OCI-LY7 (cell line): Measurements from ENCODE around the gene MYRFL. TPM values are rescaled to one million over a fixed set of nuclear protein-coding genes. Genes with fewer than 3 reads are reported as not detected.

Experiments
- BruUV-seq: library from RNA; stranded (reverse); fragments of 400-500 nt; replicated peaks from 2 replicates; lab custom pipeline; 2021; lab: Mats Ljungman, UMichigan
- CTCF ChIA-PET: fragments of 300-600 bp; sonication (Branson Sonifier 250); formaldehyde crosslinking; loops from one replicate; lab custom pipeline; 2022; ENCODE audit warnings: antibody characterized with exemption; ENCODE audit not compliant: unreplicated experiment; lab: Charles Lee
- POLR2A ChIA-PET: fragments of 300-600 bp; sonication (Branson Sonifier 250); formaldehyde crosslinking; loops from one replicate; lab custom pipeline; 2022; ENCODE audit warnings: antibody characterized with exemption; lab: Charles Lee
- DNase-seq: peaks from one replicate; pipeline ENCODE4 v3.0.0-alpha.2; 2015; ENCODE audit warnings: low spot score
- H2AFZ ChIP-seq: fragments of 200-600 bp; sonication (generic), shearing (Covaris generic); 2 replicates; pipeline ENCODE4 v1.6.1; 2014; ENCODE audit warnings: mild to moderate bottlenecking, antibody characterized with exemption, low read length, moderate library complexity
- H3K27ac ChIP-seq: fragments of 200-600 bp; sonication (generic); 2 replicates; pipeline ENCODE4 v1.5.1; 2014; ENCODE audit warnings: mixed run types, low read depth, mild to moderate bottlenecking, moderate library complexity, low read length, inconsistent platforms; ENCODE audit not compliant: poor library complexity, severe bottlenecking
- H3K36me3 ChIP-seq: fragments of 200-600 bp; sonication (generic); 2 replicates; pipeline ENCODE4 v1.6.1; 2014; ENCODE audit warnings: mild to moderate bottlenecking, antibody characterized with exemption, low read length, moderate library complexity, mixed read lengths; ENCODE audit not compliant: insufficient read depth
- H3K4me1 ChIP-seq: fragments of 200-600 bp; sonication (generic); 2 replicates; pipeline ENCODE4 v1.5.1; 2014; ENCODE audit warnings: mild to moderate bottlenecking, low read length; ENCODE audit not compliant: insufficient read depth, poor library complexity, severe bottlenecking
- H3K4me2 ChIP-seq: fragments of 200-600 bp; sonication (generic); 2 replicates; pipeline ENCODE4 v1.6.1; 2014; ENCODE audit warnings: mild to moderate bottlenecking, low read length
- H3K4me3 ChIP-seq: fragments of 200-600 bp; sonication (generic); 2 replicates; pipeline ENCODE4 v1.5.1; 2014; ENCODE audit warnings: mild to moderate bottlenecking, low read depth, low read length; ENCODE audit not compliant: poor library complexity, severe bottlenecking
- H3K79me2 ChIP-seq: fragments of 200-600 bp; sonication (generic); 2 replicates; pipeline ENCODE4 v1.6.1; 2016; ENCODE audit warnings: low read depth, mild to moderate bottlenecking, low read length, moderate library complexity, mixed read lengths; ENCODE audit not compliant: insufficient read depth
- H3K9me2 ChIP-seq: fragments of 200-600 bp; sonication (generic); 2 replicates; pipeline ENCODE4 v1.6.1; 2016; ENCODE audit warnings: mild to moderate bottlenecking, low read length, mixed read lengths; ENCODE audit not compliant: insufficient read depth
- H3K9me3 ChIP-seq: fragments of 200-600 bp; sonication (generic); 2 replicates; pipeline ENCODE4 v1.6.1; 2014; ENCODE audit warnings: mild to moderate bottlenecking, mixed run types, low read length, mixed read lengths
- H4K20me1 ChIP-seq: fragments of 200-600 bp; sonication (generic); 2 replicates; pipeline ENCODE4 v1.6.1; 2014; ENCODE audit warnings: mild to moderate bottlenecking, antibody characterized with exemption, low read length, moderate library complexity, mixed read lengths; ENCODE audit not compliant: insufficient read depth
- EZH2phosphoT487 ChIP-seq: fragments of 200-600 bp; sonication (generic); IDR thresholded peaks from 2 replicates; pipeline ENCODE4 v1.6.1; 2018; ENCODE audit warnings: low read depth, borderline replicate concordance, mild to moderate bottlenecking, mixed run types, antibody characterized with exemption, low read length, moderate library complexity, mixed read lengths
- intact Hi-C: fragments of 100-400 bp; cut with micrococcal nuclease; formaldehyde crosslinking; loops from one replicate; pipeline ENCODE4 v1.10.0; 2022; ENCODE audit not compliant: unreplicated experiment
- total RNA-seq, 2 experiments: library from RNA; depleted of rRNA in 1 of 2; stranded (reverse); fragments of >200 nt in 1 of 2; shearing (Covaris generic) in 1 of 2; gene quantifications; 2 replicates each; pipeline ENCODE4 v1.2.3, GENCODE V29; 2014 to 2022
- TF ChIP-seq, protein P1 (sequence below): fragments of 200-600 bp; sonication (generic); conservative IDR thresholded peaks from 2 replicates; pipeline ENCODE4 v1.5.1; 2014; ENCODE audit warnings: mild to moderate bottlenecking, antibody characterized with exemption, low read length, moderate library complexity, mixed read lengths

MYRFL gene
- total RNA-seq, 2 experiments from 2014 or later, result 0.41 TPM; not detected in 1

DNA sequence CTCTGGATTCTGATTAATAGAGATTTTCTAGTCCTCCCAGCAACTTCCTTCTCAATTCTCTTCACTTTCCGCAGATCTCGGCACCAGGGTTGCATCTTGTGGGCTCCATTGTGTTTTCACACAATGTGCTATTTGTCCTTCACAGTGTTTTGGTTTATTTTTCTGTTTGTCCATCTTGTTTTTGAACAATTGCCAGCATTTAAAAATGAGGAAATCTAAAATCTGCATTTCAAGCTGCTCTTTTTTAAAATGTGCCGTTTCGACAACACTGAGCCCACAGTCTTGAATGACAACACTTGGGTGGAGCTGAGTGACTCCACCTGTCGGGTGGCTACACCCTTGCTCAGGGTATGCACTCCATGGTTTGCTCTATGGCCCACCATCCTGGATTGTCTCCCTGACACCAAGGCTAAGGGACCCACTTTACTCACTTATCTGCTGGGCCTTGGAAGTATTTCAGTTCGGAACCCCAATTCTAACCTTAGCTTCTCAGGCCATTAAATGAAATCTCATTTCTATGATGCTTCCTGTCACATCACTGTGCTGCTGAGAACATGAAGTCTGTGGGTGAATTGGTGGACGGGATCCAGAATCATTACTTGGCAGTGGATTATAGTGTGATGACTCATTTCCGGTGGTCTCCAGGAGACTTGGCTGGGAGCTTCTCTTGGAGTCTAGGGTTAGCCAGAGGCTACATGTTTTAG, 3.4 kb upstream of the MYRFL start:
- no peaks in the 10 kb centered on the region for H3K9me3 ChIP-seq
- TF ChIP-seq, protein P1, sequence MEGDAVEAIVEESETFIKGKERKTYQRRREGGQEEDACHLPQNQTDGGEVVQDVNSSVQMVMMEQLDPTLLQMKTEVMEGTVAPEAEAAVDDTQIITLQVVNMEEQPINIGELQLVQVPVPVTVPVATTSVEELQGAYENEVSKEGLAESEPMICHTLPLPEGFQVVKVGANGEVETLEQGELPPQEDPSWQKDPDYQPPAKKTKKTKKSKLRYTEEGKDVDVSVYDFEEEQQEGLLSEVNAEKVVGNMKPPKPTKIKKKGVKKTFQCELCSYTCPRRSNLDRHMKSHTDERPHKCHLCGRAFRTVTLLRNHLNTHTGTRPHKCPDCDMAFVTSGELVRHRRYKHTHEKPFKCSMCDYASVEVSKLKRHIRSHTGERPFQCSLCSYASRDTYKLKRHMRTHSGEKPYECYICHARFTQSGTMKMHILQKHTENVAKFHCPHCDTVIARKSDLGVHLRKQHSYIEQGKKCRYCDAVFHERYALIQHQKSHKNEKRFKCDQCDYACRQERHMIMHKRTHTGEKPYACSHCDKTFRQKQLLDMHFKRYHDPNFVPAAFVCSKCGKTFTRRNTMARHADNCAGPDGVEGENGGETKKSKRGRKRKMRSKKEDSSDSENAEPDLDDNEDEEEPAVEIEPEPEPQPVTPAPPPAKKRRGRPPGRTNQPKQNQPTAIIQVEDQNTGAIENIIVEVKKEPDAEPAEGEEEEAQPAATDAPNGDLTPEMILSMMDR, result no peak
- TF ChIP-seq EZH2phosphoT487, result no peak
- no peaks in the 10 kb centered on the region for H4K20me1 ChIP-seq
- POLR2A ChIA-PET, result interaction anchor here (0.6 to 1.4 kb wide), 2 partner anchors 9 to 190 kb away, joined by 4 to 5 read pairs; no protein-coding TSS in a partner anchor
- no peak overlapping the region for H3K4me3 ChIP-seq
- H3K9me2 ChIP-seq, result no peaks in the 10 kb centered on the region
- no peak overlapping the region for H3K4me2 ChIP-seq
- peaks cover 5% of the 10 kb centered on the region; the same call in 1 of the 2 replicates for H3K36me3 ChIP-seq
- intact Hi-C loops, result no loop called here
- no peak for DNase-seq
- no TSS peak for BruUV-seq
- H3K4me1 ChIP-seq, result no peaks in the 10 kb centered on the region
- no peak overlapping the region for H2AFZ ChIP-seq
- CTCF ChIA-PET, result no interaction called here
- H3K79me2 ChIP-seq, result no peaks in the 10 kb centered on the region
- H3K27ac ChIP-seq, result no peak overlapping the region

DNA sequence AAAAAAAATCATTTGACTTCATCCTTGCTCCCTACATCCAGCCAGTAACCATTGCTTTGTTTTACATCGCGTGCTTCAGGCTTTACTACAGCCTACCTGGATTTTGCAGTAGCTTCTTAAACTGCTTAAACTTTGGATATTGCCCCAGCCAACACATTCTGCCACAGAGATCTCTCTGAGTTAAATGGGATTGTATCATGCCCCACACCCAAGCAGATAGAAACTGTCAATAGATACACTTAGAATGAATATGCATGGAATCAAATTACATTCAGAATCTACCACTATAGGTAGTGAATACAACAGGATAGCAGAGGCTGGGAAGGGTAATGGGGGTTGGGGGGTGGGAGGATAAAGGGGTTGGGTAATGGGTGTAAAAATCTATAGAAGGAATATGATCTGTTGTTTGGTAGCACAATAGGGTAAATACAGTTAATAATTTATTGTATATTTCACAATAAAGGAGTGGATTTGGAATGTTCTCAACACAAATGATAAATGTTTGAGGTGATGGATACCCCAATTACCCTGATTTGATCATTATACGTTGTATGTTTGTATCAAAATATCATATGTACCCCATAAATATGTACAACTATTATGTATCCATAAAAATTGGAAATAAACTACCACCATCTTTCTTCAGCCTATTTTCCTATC, 2.7 kb upstream of the MYRFL start:
- no peaks in the 10 kb centered on the region for H3K9me3 ChIP-seq
- H3K36me3 ChIP-seq, result no peaks in the 10 kb centered on the region
- H4K20me1 ChIP-seq, result no peaks in the 10 kb centered on the region
- no peak for DNase-seq
- H2AFZ ChIP-seq, result no peak overlapping the region
- no peaks in the 10 kb centered on the region for H3K4me1 ChIP-seq
- BruUV-seq, result no TSS peak
- TF ChIP-seq EZH2phosphoT487, result no peak
- TF ChIP-seq, protein P1, result no peak
- H3K27ac ChIP-seq, result no peak overlapping the region
- no peaks in the 10 kb centered on the region for H3K9me2 ChIP-seq
- ChIA-PET POLR2A (interaction anchor here (0.7 to 1.4 kb wide), 2 partner anchors 10 to 583 kb away, joined by 3 to 5 read pairs; no protein-coding TSS in a partner anchor), CTCF (no interaction called here)
- no peak overlapping the region for H3K4me2 ChIP-seq
- H3K4me3 ChIP-seq, result no peak overlapping the region
- intact Hi-C loops, result no loop called here
- no peaks in the 10 kb centered on the region for H3K79me2 ChIP-seq
